ENCODE results near the gene CYP39A1.

- no peak for TF ChIP-seq CTCF (IDR thresholded peaks at IDR 0.05; ENCODE audit: low read length)
- no peak for TF ChIP-seq EZH2 (IDR thresholded peaks at IDR 0.05; ENCODE audit: borderline replicate concordance, low read length)
Measured at GRCh38 chr6:46628498-46628897, 24.1 kb downstream of the CYP39A1 start.

All from OCI-LY1 (cell line).